ENCODE data around the gene LMF1. TPM values are rescaled to one million over a fixed set of nuclear protein-coding genes. Genes with fewer than 3 reads are reported as not detected.

LMF1 gene
- total RNA-seq, 1 donor, result 35.8 TPM

DNA sequence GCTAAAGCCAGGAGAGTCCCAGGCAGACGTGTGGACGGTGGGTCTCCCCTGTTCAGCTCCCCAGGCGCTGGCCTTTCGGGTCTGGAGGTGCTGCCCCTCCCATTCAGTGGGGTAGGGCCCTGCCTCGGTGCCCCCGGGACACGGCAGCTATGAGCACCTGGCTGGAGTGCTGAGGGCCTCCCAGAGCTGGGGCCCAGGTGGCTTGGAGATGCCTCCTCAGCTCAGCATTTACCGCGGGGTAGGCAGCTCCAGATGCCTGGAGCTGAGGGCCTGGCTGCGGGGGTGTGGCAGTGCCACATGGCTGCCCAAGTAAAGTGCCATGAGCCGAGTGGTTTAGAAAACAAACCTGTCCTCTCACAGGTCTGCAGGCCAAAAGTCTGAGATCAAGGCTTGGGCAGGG lies 30.3 kb upstream of the LMF1 start:
- Histone ChIP-seq H3K36me3 (ENCODE audit: insufficient read depth, low read length) (no peaks in the 10 kb centered on the region), H3K9me3 (ENCODE audit: low read depth, low read length) (no peaks in the 10 kb centered on the region), H3K4me1 (ENCODE audit: insufficient read depth, low read length) (peaks cover 14% of the 10 kb centered on the region), H2AFZ (ENCODE audit: low read length) (no peak overlapping the region), H3K27ac (ENCODE audit: low read depth, low read length) (no peak overlapping the region), H3K4me3 (ENCODE audit: insufficient read depth, low read length) (no peak overlapping the region), H3K4me2 (ENCODE audit: insufficient read depth, low read length) (no peak overlapping the region), H3K27me3 (ENCODE audit: insufficient read depth, low read length) (peaks cover 48% of the 10 kb centered on the region), H3K79me2 (ENCODE audit: insufficient read depth, low read length) (no peaks in the 10 kb centered on the region), H4K20me1 (ENCODE audit: insufficient read depth, low read length) (no peaks in the 10 kb centered on the region)
- TF ChIP-seq, protein P1, sequence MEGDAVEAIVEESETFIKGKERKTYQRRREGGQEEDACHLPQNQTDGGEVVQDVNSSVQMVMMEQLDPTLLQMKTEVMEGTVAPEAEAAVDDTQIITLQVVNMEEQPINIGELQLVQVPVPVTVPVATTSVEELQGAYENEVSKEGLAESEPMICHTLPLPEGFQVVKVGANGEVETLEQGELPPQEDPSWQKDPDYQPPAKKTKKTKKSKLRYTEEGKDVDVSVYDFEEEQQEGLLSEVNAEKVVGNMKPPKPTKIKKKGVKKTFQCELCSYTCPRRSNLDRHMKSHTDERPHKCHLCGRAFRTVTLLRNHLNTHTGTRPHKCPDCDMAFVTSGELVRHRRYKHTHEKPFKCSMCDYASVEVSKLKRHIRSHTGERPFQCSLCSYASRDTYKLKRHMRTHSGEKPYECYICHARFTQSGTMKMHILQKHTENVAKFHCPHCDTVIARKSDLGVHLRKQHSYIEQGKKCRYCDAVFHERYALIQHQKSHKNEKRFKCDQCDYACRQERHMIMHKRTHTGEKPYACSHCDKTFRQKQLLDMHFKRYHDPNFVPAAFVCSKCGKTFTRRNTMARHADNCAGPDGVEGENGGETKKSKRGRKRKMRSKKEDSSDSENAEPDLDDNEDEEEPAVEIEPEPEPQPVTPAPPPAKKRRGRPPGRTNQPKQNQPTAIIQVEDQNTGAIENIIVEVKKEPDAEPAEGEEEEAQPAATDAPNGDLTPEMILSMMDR (IDR thresholded peaks at IDR 0.05; ENCODE audit: extremely low read depth, low read depth, low read length), result no peak
- DNase-seq (ENCODE audit: insufficient read length, low spot score, missing footprints), result no peak

DNA sequence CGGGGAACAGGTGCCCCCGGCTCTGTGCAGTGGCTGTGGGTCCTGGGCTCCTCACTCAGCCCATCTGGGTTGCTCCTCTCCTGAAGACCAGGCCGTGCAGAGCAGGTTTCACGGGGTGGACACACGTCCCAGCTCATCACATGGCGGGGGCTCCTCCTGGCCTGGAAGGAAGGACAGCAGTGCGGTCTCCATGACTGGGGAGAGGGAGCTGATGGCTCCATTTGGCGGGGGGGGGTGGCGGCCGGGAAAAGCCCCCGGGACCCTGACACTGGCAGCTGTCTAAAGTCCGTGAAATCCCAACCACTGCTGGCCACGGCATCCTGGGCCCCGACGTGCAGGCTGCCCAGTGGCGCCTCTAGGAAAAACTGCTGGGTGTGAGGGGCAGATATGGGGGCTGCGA lies 29.8 kb upstream of the LMF1 start:
- Histone ChIP-seq H3K79me2 (ENCODE audit: insufficient read depth, low read length) (no peaks in the 10 kb centered on the region), H3K27ac (ENCODE audit: low read depth, low read length) (no peak overlapping the region), H3K27me3 (ENCODE audit: insufficient read depth, low read length) (peaks cover 52% of the 10 kb centered on the region), H3K4me1 (ENCODE audit: insufficient read depth, low read length) (peaks cover 14% of the 10 kb centered on the region), H4K20me1 (ENCODE audit: insufficient read depth, low read length) (no peaks in the 10 kb centered on the region), H3K36me3 (ENCODE audit: insufficient read depth, low read length) (no peaks in the 10 kb centered on the region), H2AFZ (ENCODE audit: low read length) (no peak overlapping the region), H3K4me3 (ENCODE audit: insufficient read depth, low read length) (no peak overlapping the region), H3K4me2 (ENCODE audit: insufficient read depth, low read length) (no peak overlapping the region), H3K9me3 (ENCODE audit: low read depth, low read length) (peaks cover 3% of the 10 kb centered on the region)
- DNase-seq (ENCODE audit: insufficient read length, low spot score, missing footprints), result no peak
- TF ChIP-seq, protein P1 (IDR thresholded peaks at IDR 0.05; ENCODE audit: extremely low read depth, low read depth, low read length), result no peak

DNA sequence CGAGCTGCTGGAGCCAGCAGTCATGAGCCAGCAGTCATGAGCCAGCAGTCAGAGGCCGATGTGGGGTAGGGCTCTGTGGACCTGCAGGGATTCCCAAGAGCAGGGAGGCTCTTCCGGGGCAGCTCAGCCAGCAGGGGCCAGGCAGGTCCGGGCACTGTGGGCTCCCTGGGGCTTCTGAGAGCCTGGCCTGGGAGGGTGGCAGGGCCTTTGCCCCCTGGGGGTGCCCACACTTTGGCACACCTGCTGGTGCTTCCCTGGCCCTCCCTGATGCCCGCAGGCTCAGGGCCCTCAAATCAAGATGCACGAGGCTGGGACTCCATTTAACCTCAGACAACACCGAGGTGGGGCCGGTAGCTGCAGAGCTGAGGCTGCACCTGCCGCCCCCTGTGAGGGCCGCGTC lies 28.9 kb upstream of the LMF1 start:
- Histone ChIP-seq H3K36me3 (ENCODE audit: insufficient read depth, low read length) (no peaks in the 10 kb centered on the region), H2AFZ (ENCODE audit: low read length) (no peak overlapping the region), H3K4me1 (ENCODE audit: insufficient read depth, low read length) (peaks cover 14% of the 10 kb centered on the region), H3K79me2 (ENCODE audit: insufficient read depth, low read length) (no peaks in the 10 kb centered on the region), H3K9me3 (ENCODE audit: low read depth, low read length) (peaks cover 12% of the 10 kb centered on the region), H3K27ac (ENCODE audit: low read depth, low read length) (no peak overlapping the region), H3K4me3 (ENCODE audit: insufficient read depth, low read length) (no peak overlapping the region), H4K20me1 (ENCODE audit: insufficient read depth, low read length) (no peaks in the 10 kb centered on the region), H3K4me2 (ENCODE audit: insufficient read depth, low read length) (no peak overlapping the region), H3K27me3 (ENCODE audit: insufficient read depth, low read length) (peaks cover 46% of the 10 kb centered on the region)
- TF ChIP-seq, protein P1 (IDR thresholded peaks at IDR 0.05; ENCODE audit: extremely low read depth, low read depth, low read length), result no peak
- DNase-seq (ENCODE audit: insufficient read length, low spot score, missing footprints), result no peak

DNA sequence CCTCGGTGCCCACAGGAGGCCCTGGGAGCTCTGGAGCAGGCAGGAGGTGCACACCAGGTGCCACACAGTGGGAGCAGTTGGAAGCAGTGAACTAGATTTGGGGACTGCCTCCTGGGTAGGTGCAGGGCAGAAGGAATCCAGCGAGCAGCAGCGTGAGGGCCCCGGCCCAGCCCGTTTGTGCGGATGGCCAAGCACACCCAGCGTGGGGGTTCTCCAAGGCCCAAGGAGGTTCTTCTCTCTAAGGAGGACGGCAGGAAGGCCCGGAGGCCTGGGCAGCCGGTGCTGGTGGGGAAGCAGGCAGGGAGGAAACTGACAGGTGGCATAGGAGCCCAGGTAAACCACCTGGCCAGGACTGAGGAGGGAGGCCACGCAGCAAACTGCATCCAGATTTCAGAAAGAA lies 27.8 kb upstream of the LMF1 start:
- H3K4me3 ChIP-seq (ENCODE audit: insufficient read depth, low read length), result no peak overlapping the region
- H3K4me2 ChIP-seq (ENCODE audit: insufficient read depth, low read length), result no peak overlapping the region
- H3K27me3 ChIP-seq (ENCODE audit: insufficient read depth, low read length), result peaks cover 46% of the 10 kb centered on the region
- no peaks in the 10 kb centered on the region for H3K79me2 ChIP-seq (ENCODE audit: insufficient read depth, low read length)
- no peak for DNase-seq (ENCODE audit: insufficient read length, low spot score, missing footprints)
- H3K9me3 ChIP-seq (ENCODE audit: low read depth, low read length), result peaks cover 14% of the 10 kb centered on the region
- H3K27ac ChIP-seq (ENCODE audit: low read depth, low read length), result no peak overlapping the region
- peaks cover 9% of the 10 kb centered on the region for H3K4me1 ChIP-seq (ENCODE audit: insufficient read depth, low read length)
- H4K20me1 ChIP-seq (ENCODE audit: insufficient read depth, low read length), result no peaks in the 10 kb centered on the region
- H2AFZ ChIP-seq (ENCODE audit: low read length), result no peak overlapping the region
- TF ChIP-seq, protein P1 (IDR thresholded peaks at IDR 0.05; ENCODE audit: extremely low read depth, low read depth, low read length), result no peak
- no peaks in the 10 kb centered on the region for H3K36me3 ChIP-seq (ENCODE audit: insufficient read depth, low read length)

All from osteoblast (primary cell).